Transverse colon (tissue), 4 donors: ENCODE measurements around the gene MAOA. TPM values are rescaled to one million over a fixed set of nuclear protein-coding genes. Genes with fewer than 3 reads are reported as not detected.
A peak's percentile ranks its signal among the peaks of the same experiment; 100 is the strongest.
"Not testable (repeated sequence)": the region's sequence is repeated elsewhere in the genome, so short reads cannot be mapped to it uniquely, and the experiment has no call there.

ENCODE experiments used
- DNase-seq: peaks from one replicate; pipeline ENCODE4 v3.0.0-alpha.2; 2019
- H3K27ac ChIP-seq, 4 donors: fragments of 200-600 bp; sonication (generic); 2 replicates each; pipeline ENCODE4 v1.5.1; 2016 to 2018; ENCODE audit warnings: inconsistent platforms in 4 of 4
- H3K27me3 ChIP-seq: fragments of 200-600 bp; sonication (generic); 2 replicates; pipeline ENCODE4 v1.5.1; 2017; ENCODE audit warnings: inconsistent platforms
- H3K36me3 ChIP-seq, 4 donors: fragments of 200-600 bp; sonication (generic); 2 replicates each; pipeline ENCODE4 v1.5.1; 2017 to 2019; ENCODE audit warnings: inconsistent platforms in 4 of 4
- H3K4me1 ChIP-seq, 4 donors: fragments of 200-600 bp; sonication (generic); 2 replicates each; pipeline ENCODE4 v1.5.1; 2017 to 2020; ENCODE audit warnings: inconsistent platforms in 4 of 4
- H3K4me3 ChIP-seq, 4 donors: fragments of 200-600 bp; sonication (generic); 1 replicate in 1 of 4; 2 replicates in 3 of 4; pipeline versions ENCODE4 v1.5.1 to v1.6.1; 2017 to 2019; ENCODE audit warnings: inconsistent platforms in 4 of 4
- H3K9me3 ChIP-seq, 2 donors: fragments of 200-600 bp; sonication (generic); 2 replicates each; pipeline ENCODE4 v1.5.1; 2017 to 2019; ENCODE audit warnings: inconsistent platforms in 2 of 2
- CTCF ChIP-seq, 5 experiments: fragments of 200-600 bp in 3 of 5; fragments of 450-650 bp in 2 of 5; sonication (generic) in 3 of 5; IDR thresholded peaks; 1 replicate in 2 of 5; 2 replicates in 3 of 5; pipeline ENCODE4 v1.5.1; 2016 to 2017; ENCODE audit warnings: antibody characterized with exemption in 5 of 5, inconsistent platforms in 3 of 5, mild to moderate bottlenecking in 2 of 5, moderate library complexity in 1 of 5
- EP300 ChIP-seq: sonication (generic); formaldehyde crosslinking; IDR thresholded peaks from one replicate; pipeline ENCODE4 v1.6.1; 2017; ENCODE audit warnings: antibody characterized with exemption, low read depth
- POLR2A ChIP-seq: fragments of 450-650 bp; IDR thresholded peaks from one replicate; pipeline ENCODE4 v1.6.1; 2016; ENCODE audit warnings: antibody characterized with exemption, mild to moderate bottlenecking, moderate library complexity
- POLR2AphosphoS5 ChIP-seq, 3 donors: sonication (generic); formaldehyde crosslinking; IDR thresholded peaks; one replicate each; pipeline ENCODE4 v1.6.1; 2016; ENCODE audit warnings: antibody characterized with exemption in 3 of 3
- WGBS, 2 donors: methylation state at CpG; one replicate each; pipeline ENCODE4 v1.1.5; 2018; ENCODE audit warnings: low coverage in 1 of 2; 5-methylcytosine and 5-hydroxymethylcytosine counted together
- in situ Hi-C, 4 donors: fragments of 200-750 bp; cut with MboI; loops; one replicate each; pipeline versions ENCODE4 v1.15.0 to v1.15.1; 2017; ENCODE audit warnings: low sequenced_read_pairs in 3 of 4, low pct_ligation_motif_present in 1 of 4, low pct_unique_long_range_greater_than_20kb in 1 of 4
- intact Hi-C: fragments of 100-400 bp; cut with DNase I; formaldehyde crosslinking; loops from one replicate; pipeline ENCODE4 v1.15.1; 2023; ENCODE audit warnings: low total_unique reads
- total RNA-seq, 4 donors: library from RNA; depleted of rRNA; stranded (reverse); fragments of >200 nt; gene quantifications; one replicate each; pipeline ENCODE4 v1.1.0, GENCODE V29; 2016

The MAOA gene
- 100 to 1,000 TPM; 104 to 425 (median 289) TPM for total RNA-seq

GRCh38 chrX:43656005-43656494 lies at the start of gene MAOA:
Gene MAOA (plus strand): TSS chrX:43656299. CDS start chrX:43656342, 43 bp downstream.
- TF ChIP-seq POLR2AphosphoS5 (IDR thresholded peaks at IDR 0.05) (peak; percentile 76 to 84 (median 78)), POLR2A (peak; percentile 76), CTCF (IDR thresholded peaks at IDR 0.05) (no peak), EP300 (no peak)
- 71% methylated on average over 28 of the region's 29 CpGs; no CpG with 5 or more reads in 1 of the 2 donors for WGBS, 2 donors
- peak within 1 kb of the TSS; percentile 91 to 93 (median 93) for H3K27ac ChIP-seq
- no peaks in the 10 kb centered on the region for H3K27me3 ChIP-seq
- H3K4me1 ChIP-seq: peaks cover 0 to 4% (median 0%) of the 10 kb centered on the region in 4 donors
- peak within 1 kb of the TSS; percentile 52 to 83 (median 64) for H3K4me3 ChIP-seq
- intact Hi-C loops: loop anchor here (5.0 kb wide), 2 partner anchors 36 to 91 kb away; no protein-coding TSS in a partner anchor
- in situ Hi-C loops: no loop called here
- no peaks in the 10 kb centered on the region for H3K9me3 ChIP-seq
- H3K36me3 ChIP-seq: no peaks in the 10 kb centered on the region
- DNase-seq: peak; percentile 88

GRCh38 chrX:43612400-43612799 lies 43.7 kb upstream of the MAOA start:
- H3K4me3 ChIP-seq: no peak overlapping the region
- H3K4me1 ChIP-seq: no peaks in the 10 kb centered on the region
- H3K27me3 ChIP-seq: no peaks in the 10 kb centered on the region
- intact Hi-C loops (no loop called here), in situ Hi-C loops (no loop called here)
- no peak overlapping the region for H3K27ac ChIP-seq
- no peak for TF ChIP-seq POLR2A
- no peak for TF ChIP-seq EP300
- TF ChIP-seq POLR2AphosphoS5 (IDR thresholded peaks at IDR 0.05): no peak
- TF ChIP-seq CTCF (IDR thresholded peaks at IDR 0.05): no peak
- H3K9me3 ChIP-seq: no peaks in the 10 kb centered on the region
- no peak for DNase-seq
- H3K36me3 ChIP-seq: no peaks in the 10 kb centered on the region

GRCh38 chrX:43615660-43616059 lies 40.4 kb upstream of the MAOA start:
- intact Hi-C loops (no loop called here), in situ Hi-C loops (no loop called here)
- no peaks in the 10 kb centered on the region for H3K36me3 ChIP-seq
- no peaks in the 10 kb centered on the region for H3K4me1 ChIP-seq
- no peaks in the 10 kb centered on the region for H3K27me3 ChIP-seq
- 43 to 60% methylated on average over 2 to 5 of the region's 5 CpGs for WGBS, 2 donors
- peak overlapping the region; percentile 26 to 72 (median 52) for H3K27ac ChIP-seq
- DNase-seq: no peak
- no peaks in the 10 kb centered on the region for H3K9me3 ChIP-seq
- TF ChIP-seq POLR2A (no peak), CTCF (IDR thresholded peaks at IDR 0.05) (no peak), EP300 (no peak), POLR2AphosphoS5 (IDR thresholded peaks at IDR 0.05) (no peak)
- H3K4me3 ChIP-seq: no peak overlapping the region

- Histone ChIP-seq H3K27ac (peak overlapping the region in 3 of 4 donors; percentile 37 to 46 (median 40)), H3K27me3 (no peaks in the 10 kb centered on the region), H3K9me3 (no peaks in the 10 kb centered on the region), H3K4me3 (no peak overlapping the region), H3K4me1 (no peaks in the 10 kb centered on the region), H3K36me3 (no peaks in the 10 kb centered on the region)
- 0 to 68% methylated on average over 1 to 3 of the region's 3 CpGs for WGBS, 2 donors
- TF ChIP-seq POLR2A: no peak
- in situ Hi-C loops: no loop called here
- intact Hi-C loops: no loop called here
- peak; percentile 19 for DNase-seq
Measured at GRCh38 chrX:43618366-43619205, 37.5 kb upstream of the MAOA start.

GRCh38 chrX:43619861-43620260 lies 36.2 kb upstream of the MAOA start:
- DNase-seq, H3K36me3 ChIP-seq, H3K27me3 ChIP-seq, in situ Hi-C loops, H3K4me3 ChIP-seq, intact Hi-C loops, H3K9me3 ChIP-seq, H3K27ac ChIP-seq, H3K4me1 ChIP-seq: not testable (repeated sequence)
- WGBS, 2 donors: 50 to 59% methylated on average over 2 of the region's 2 CpGs
